Progenitor cell of endocrine pancreas (in vitro differentiated cells): Measurements from ENCODE around the gene MICB. TPM values are rescaled to one million over a fixed set of nuclear protein-coding genes. Genes with fewer than 3 reads are reported as not detected.

Source experiments
- DNase-seq: peaks from one replicate; pipeline ENCODE4 v3.0.0; 2021; ENCODE audit warnings: low spot score; ENCODE audit not compliant: unreplicated experiment
- H3K27ac Mint-ChIP-seq: 2 replicates; pipeline ENCODE4 v1.8.0; 2021; ENCODE audit warnings: mild to moderate bottlenecking, moderate library complexity, mixed read lengths
- H3K27me3 Mint-ChIP-seq: 2 replicates; pipeline ENCODE4 v1.8.0; 2021; ENCODE audit warnings: mixed read lengths
- H3K36me3 Mint-ChIP-seq: 2 replicates; pipeline ENCODE4 v1.8.0; 2022; ENCODE audit warnings: mixed read lengths; ENCODE audit not compliant: insufficient read depth
- H3K4me1 Mint-ChIP-seq: 2 replicates; pipeline ENCODE4 v1.8.0; 2021; ENCODE audit warnings: low read depth, mixed read lengths
- H3K4me3 Mint-ChIP-seq: 2 replicates; pipeline ENCODE4 v1.8.0; 2021; ENCODE audit warnings: low read depth, mild to moderate bottlenecking, moderate library complexity, mixed read lengths
- H3K9me3 Mint-ChIP-seq: 2 replicates; pipeline ENCODE4 v1.8.0; 2021; ENCODE audit warnings: low read depth, mixed read lengths
- total RNA-seq: library from RNA; stranded (reverse); gene quantifications from 2 replicates; pipeline ENCODE4 v1.2.1, GENCODE V29; 2021
- TF ChIP-seq, protein P1 (sequence below): fragments of 200-600 bp; sonication (generic); IDR thresholded peaks from one replicate; pipeline ENCODE4 v1.5.0; 2021; ENCODE audit warnings: antibody characterized with exemption, mild to moderate bottlenecking; ENCODE audit not compliant: unreplicated experiment

MICB gene
- total RNA-seq, 1 donor from 2014 or later, result 0.43 TPM

DNA sequence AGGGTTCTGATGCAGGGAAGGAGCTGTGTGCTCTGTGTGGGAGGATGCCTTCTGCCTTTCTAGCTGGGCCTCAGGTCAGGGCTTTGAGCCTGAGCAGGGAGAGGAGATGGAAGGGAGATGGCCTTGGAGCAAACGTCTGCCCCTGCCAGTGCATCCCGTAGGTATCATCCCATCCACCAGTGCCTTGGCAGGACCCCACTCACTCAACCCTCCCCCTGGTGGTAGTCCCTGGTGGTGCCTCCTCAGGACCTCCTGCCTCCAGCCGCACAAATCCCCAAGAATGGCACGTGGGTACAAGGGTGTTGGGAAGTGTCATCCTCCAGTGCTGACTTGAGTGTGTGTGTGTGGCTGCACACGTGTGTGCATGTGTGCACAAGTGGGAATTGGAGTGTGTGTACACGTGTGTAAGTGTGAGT, 23.1 kb upstream of the MICB start:
- Mint-ChIP-seq H3K27ac (no peak overlapping the region), H3K9me3 (no peaks in the 10 kb centered on the region), H3K4me3 (no peak overlapping the region), H3K4me1 (no peaks in the 10 kb centered on the region), H3K36me3 (no peaks in the 10 kb centered on the region), H3K27me3 (peaks cover 53% of the 10 kb centered on the region)
- TF ChIP-seq, protein P1, sequence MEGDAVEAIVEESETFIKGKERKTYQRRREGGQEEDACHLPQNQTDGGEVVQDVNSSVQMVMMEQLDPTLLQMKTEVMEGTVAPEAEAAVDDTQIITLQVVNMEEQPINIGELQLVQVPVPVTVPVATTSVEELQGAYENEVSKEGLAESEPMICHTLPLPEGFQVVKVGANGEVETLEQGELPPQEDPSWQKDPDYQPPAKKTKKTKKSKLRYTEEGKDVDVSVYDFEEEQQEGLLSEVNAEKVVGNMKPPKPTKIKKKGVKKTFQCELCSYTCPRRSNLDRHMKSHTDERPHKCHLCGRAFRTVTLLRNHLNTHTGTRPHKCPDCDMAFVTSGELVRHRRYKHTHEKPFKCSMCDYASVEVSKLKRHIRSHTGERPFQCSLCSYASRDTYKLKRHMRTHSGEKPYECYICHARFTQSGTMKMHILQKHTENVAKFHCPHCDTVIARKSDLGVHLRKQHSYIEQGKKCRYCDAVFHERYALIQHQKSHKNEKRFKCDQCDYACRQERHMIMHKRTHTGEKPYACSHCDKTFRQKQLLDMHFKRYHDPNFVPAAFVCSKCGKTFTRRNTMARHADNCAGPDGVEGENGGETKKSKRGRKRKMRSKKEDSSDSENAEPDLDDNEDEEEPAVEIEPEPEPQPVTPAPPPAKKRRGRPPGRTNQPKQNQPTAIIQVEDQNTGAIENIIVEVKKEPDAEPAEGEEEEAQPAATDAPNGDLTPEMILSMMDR, result peak; percentile 32
- no peak for DNase-seq

DNA sequence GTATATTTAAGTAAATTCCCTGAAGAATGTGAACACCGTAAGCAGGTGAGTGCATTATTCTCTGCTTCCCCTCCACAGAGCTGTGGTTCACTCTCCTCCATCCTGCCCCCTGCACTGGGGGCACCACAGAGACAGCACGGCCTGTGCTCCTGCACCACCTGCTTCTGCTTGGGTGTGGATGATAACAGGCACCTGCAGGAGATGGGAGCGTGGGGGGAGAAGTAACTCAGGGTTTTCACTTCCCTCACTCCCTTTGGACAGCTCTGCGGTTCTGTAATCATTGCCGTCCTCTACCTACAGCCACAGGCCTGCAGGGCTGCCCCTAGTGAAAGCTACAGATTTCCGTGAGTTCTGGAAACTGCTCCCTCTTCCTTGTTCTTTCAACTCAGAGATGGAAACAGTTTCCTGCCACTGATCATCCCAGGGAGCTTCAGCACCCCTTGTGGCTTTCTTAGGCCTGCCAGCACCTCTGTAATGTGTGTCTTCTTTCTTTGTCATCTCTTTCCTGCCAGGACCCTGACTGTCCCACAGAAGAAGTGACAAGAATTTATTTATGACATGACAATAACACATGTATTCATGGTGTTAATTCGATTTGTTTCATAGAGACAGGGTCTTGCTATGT, 21.3 kb upstream of the MICB start:
- H3K4me1 Mint-ChIP-seq, result no peaks in the 10 kb centered on the region

DNA sequence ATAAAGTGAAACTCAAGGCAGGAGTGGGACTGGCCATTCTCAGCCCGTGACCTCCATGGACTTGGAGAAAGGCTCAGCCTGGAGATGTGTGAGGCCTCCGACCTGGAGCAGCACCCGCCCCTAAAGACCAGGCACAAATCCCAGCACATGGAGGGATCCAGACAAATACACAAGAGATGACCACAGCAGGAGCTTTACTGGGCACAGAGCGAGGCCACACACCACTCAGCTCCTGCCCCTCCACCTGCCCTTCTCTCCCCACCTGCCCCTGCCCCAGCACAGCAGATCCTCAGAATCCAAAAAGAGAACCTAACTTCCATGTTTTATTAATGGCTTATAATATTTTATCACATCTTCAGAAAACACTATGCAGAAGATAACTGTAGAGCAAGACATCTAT, 20.4 kb upstream of the MICB start:
- DNase-seq, result no peak
- no peaks in the 10 kb centered on the region for H3K9me3 Mint-ChIP-seq
- TF ChIP-seq, protein P1, result no peak
- no peaks in the 10 kb centered on the region for H3K4me1 Mint-ChIP-seq
- no peaks in the 10 kb centered on the region for H3K36me3 Mint-ChIP-seq
- peaks cover 46% of the 10 kb centered on the region for H3K27me3 Mint-ChIP-seq
- no peak overlapping the region for H3K27ac Mint-ChIP-seq
- H3K4me3 Mint-ChIP-seq, result no peak overlapping the region

More for the DNA sequence above, 21.3 kb upstream of the MICB start:
- no peak overlapping the region for H3K4me3 Mint-ChIP-seq
- TF ChIP-seq, protein P1, result no peak
- no peaks in the 10 kb centered on the region for H3K36me3 Mint-ChIP-seq
- DNase-seq, result no peak
- H3K27me3 Mint-ChIP-seq, result peaks cover 40% of the 10 kb centered on the region
- no peak overlapping the region for H3K27ac Mint-ChIP-seq
- H3K9me3 Mint-ChIP-seq, result no peaks in the 10 kb centered on the region

DNA sequence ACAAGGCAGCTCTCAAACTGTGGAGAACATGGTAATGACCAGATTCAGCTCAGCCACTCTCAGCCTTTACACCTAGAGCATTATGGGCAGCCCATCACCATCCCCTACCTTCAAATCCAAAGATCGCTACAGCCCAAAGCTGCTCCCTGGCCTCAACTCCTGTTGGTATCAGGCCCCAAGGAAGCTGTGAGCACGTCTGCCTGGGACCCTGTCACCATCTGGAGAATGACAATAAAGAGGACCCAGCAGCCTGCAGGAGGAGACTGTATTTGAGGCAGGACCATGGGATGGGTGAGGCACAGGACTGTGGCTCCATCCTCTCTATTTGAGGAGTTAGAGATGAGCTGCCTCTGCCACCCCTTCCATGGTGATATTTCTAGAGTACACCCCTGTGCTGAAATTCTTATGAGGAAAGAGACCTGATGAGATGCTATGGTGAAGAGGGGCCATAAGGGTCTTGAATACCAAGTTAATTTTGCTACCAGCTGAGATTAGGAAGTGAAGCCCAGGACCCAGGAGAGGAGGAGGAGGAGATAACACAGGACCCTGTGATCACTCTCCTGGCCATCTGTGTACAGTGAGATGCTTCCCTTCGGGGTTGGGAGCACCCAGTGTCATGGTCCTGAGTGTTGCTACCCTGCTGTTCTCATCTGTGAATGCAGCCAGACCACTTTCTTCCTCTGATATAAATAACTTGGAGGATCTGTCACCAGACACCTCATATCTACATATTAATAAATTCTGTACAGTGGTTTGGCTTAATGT, 19.6 kb upstream of the MICB start:
- Mint-ChIP-seq H3K27ac (no peak overlapping the region), H3K9me3 (no peaks in the 10 kb centered on the region), H3K36me3 (no peaks in the 10 kb centered on the region), H3K4me1 (no peaks in the 10 kb centered on the region), H3K27me3 (peaks cover 46% of the 10 kb centered on the region), H3K4me3 (no peak overlapping the region)
- TF ChIP-seq, protein P1, result no peak
- no peak for DNase-seq

DNA sequence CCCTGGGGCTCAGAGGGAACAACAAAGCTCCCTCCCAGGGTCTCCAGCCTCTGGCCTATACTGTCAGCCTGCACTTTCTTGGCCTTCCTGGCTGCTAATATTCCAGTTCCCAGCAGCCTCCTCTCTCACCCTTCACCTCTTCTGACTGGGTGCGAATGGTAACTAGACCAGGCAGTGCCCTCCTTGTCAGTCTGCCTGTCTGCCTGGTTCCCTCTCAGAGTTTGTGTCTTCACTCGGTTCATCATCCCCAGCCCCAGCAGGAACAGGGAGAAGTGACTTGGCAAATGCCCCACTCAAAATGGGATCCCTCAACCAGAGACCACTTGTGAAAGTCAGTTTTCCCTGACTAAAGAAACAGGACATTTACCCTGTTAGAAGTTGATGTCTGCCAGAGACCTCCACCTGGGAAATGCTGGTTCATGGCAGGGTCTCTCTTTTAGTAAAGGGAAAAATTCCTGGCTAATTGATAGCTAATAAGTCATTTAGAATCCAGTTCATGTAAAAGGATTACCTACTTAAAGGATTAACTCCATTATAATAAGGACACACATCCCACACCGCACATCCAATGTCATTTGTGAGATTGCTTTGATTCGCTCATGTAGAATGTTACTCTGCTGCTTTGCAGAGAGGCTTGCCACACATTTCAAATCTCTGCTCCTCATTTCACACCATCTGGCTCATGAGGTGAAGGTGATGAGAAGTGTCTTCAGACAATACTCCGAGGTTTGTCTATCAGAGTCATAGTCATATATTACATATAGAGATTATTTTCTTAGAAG, 18.6 kb upstream of the MICB start:
- TF ChIP-seq, protein P1, result no peak
- no peak for DNase-seq
- no peaks in the 10 kb centered on the region for H3K4me1 Mint-ChIP-seq
- H3K27ac Mint-ChIP-seq, result no peak overlapping the region
- no peak overlapping the region for H3K4me3 Mint-ChIP-seq
- H3K36me3 Mint-ChIP-seq, result no peaks in the 10 kb centered on the region
- no peaks in the 10 kb centered on the region for H3K9me3 Mint-ChIP-seq
- peaks cover 40% of the 10 kb centered on the region for H3K27me3 Mint-ChIP-seq
